CD14-positive monocyte (primary cell): ENCODE results near the gene ESPN. TPM values are rescaled to one million over a fixed set of nuclear protein-coding genes. Genes with fewer than 3 reads are reported as not detected.

Experiments
- DNase-seq, 3 donors: peaks; one replicate each; pipeline ENCODE4 v3.0.0-alpha.2; 2011 to 2022
- H2AFZ ChIP-seq: 2 replicates; pipeline ENCODE4 v1.6.0; 2012; ENCODE audit warnings: mild to moderate bottlenecking, low read depth, low read length, inconsistent platforms; ENCODE audit not compliant: insufficient read depth, poor library complexity, severe bottlenecking
- H3K27ac ChIP-seq, 2 donors: 1 replicate in 1 of 2; 2 replicates in 1 of 2; pipeline ENCODE4 v1.5.1; 2012 to 2013; ENCODE audit warnings: low read length in 2 of 2, control low read depth in 1 of 2, inconsistent platforms in 1 of 2, low read depth in 1 of 2, mild to moderate bottlenecking in 1 of 2
- H3K27me3 ChIP-seq, 2 donors: one replicate each; pipeline versions ENCODE4 v1.6.0 to v1.6.1; 2011 to 2013; ENCODE audit warnings: low read length in 2 of 2; ENCODE audit not compliant: control insufficient read depth in 2 of 2, insufficient read depth in 2 of 2
- H3K36me3 ChIP-seq, 2 donors: replicated peaks in 1 of 2; 1 replicate in 1 of 2; 2 replicates in 1 of 2; pipeline versions ENCODE4 v1.5.1 to v1.6.1; 2012 to 2013; ENCODE audit warnings: low read length in 2 of 2, control low read depth in 1 of 2, inconsistent platforms in 1 of 2, mild to moderate bottlenecking in 1 of 2; ENCODE audit not compliant: insufficient read depth in 2 of 2, control insufficient read depth in 1 of 2
- H3K4me1 ChIP-seq, 2 donors: 1 replicate in 1 of 2; 2 replicates in 1 of 2; pipeline versions ENCODE4 v1.5.1 to v1.6.1; 2012 to 2013; ENCODE audit warnings: low read length in 2 of 2, control low read depth in 1 of 2, inconsistent platforms in 1 of 2, mild to moderate bottlenecking in 1 of 2, moderate library complexity in 1 of 2; ENCODE audit not compliant: insufficient read depth in 2 of 2, control insufficient read depth in 1 of 2
- H3K4me2 ChIP-seq: replicated peaks from 2 replicates; pipeline ENCODE3; 2012; ENCODE audit warnings: low read length, moderate library complexity, mild to moderate bottlenecking; ENCODE audit not compliant: poor library complexity, severe bottlenecking; ENCODE audit errors: extremely low read depth
- H3K4me3 ChIP-seq, 3 experiments: fragments of 200-600 bp in 1 of 3; sonication (generic) in 1 of 3; replicated peaks in 1 of 3; 1 replicate in 2 of 3; 2 replicates in 1 of 3; pipeline ENCODE4 v1.5.1; 2011 to 2013; ENCODE audit warnings: low read length in 3 of 3, mild to moderate bottlenecking in 3 of 3, control low read depth in 2 of 3, low read depth in 2 of 3, inconsistent platforms in 1 of 3, moderate library complexity in 1 of 3
- H3K79me2 ChIP-seq: 2 replicates; pipeline ENCODE4 v1.6.0; 2012; ENCODE audit warnings: mild to moderate bottlenecking, control low read depth, inconsistent platforms, low read length, moderate library complexity; ENCODE audit not compliant: insufficient read depth
- H3K9ac ChIP-seq: 2 replicates; pipeline ENCODE4 v1.6.0; 2017; ENCODE audit warnings: low read length, mild to moderate bottlenecking; ENCODE audit not compliant: insufficient read depth, poor library complexity, severe bottlenecking
- H3K9me3 ChIP-seq, 2 donors: replicated peaks in 1 of 2; 1 replicate in 1 of 2; 2 replicates in 1 of 2; pipeline versions ENCODE4 v1.5.1 to v1.6.1; 2012 to 2013; ENCODE audit warnings: low read length in 2 of 2, control low read depth in 1 of 2; ENCODE audit not compliant: control insufficient read depth in 1 of 2, insufficient read depth in 1 of 2
- H4K20me1 ChIP-seq: 2 replicates; pipeline ENCODE4 v1.6.0; 2012; ENCODE audit warnings: mild to moderate bottlenecking, low read length, control low read depth, moderate library complexity; ENCODE audit not compliant: insufficient read depth
- H3K27ac Mint-ChIP-seq, 7 donors: one replicate each; pipeline ENCODE4 v1.8.0; 2020; ENCODE audit warnings: mild to moderate bottlenecking in 7 of 7, mixed read lengths in 7 of 7, moderate library complexity in 6 of 7, inconsistent platforms in 2 of 7
- H3K27me3 Mint-ChIP-seq, 3 donors: one replicate each; pipeline ENCODE4 v1.8.0; 2021 to 2022; ENCODE audit warnings: low read depth in 3 of 3, mild to moderate bottlenecking in 3 of 3, mixed read lengths in 3 of 3, moderate library complexity in 3 of 3, inconsistent platforms in 1 of 3
- H3K36me3 Mint-ChIP-seq, 2 donors: one replicate each; pipeline ENCODE4 v1.8.0; 2020; ENCODE audit warnings: mixed read lengths in 2 of 2, inconsistent platforms in 1 of 2, mild to moderate bottlenecking in 1 of 2
- H3K4me1 Mint-ChIP-seq: one replicate; pipeline ENCODE4 v1.8.0; 2020; ENCODE audit warnings: mild to moderate bottlenecking, mixed read lengths
- H3K4me3 Mint-ChIP-seq, 2 donors: one replicate each; pipeline ENCODE4 v1.8.0; 2020; ENCODE audit warnings: mild to moderate bottlenecking in 2 of 2, mixed read lengths in 2 of 2, moderate library complexity in 1 of 2
- H3K9me3 Mint-ChIP-seq, 7 donors: one replicate each; pipeline ENCODE4 v1.8.0; 2020 to 2022; ENCODE audit warnings: mixed read lengths in 7 of 7, mild to moderate bottlenecking in 6 of 7, moderate library complexity in 6 of 7, inconsistent platforms in 2 of 7
- CTCF ChIP-seq: fragments of 200-600 bp; IDR thresholded peaks from one replicate; pipeline ENCODE4 v1.8.0; 2022; ENCODE audit warnings: antibody characterized with exemption, mild to moderate bottlenecking
- WGBS: methylation state at CpG from one replicate; pipeline ENCODE4 v1.1.5; 2013; ENCODE audit warnings: missing lambda C conversion rate; ENCODE audit not compliant: insufficient coverage; 5-methylcytosine and 5-hydroxymethylcytosine counted together
- intact Hi-C, 2 donors: fragments of 100-400 bp; cut with micrococcal nuclease; formaldehyde crosslinking; loops; one replicate each; pipeline versions ENCODE4 v1.15.0 to v1.15.1; 2023
- polyA plus RNA-seq, 3 donors: library from polyadenylated mRNA; depleted of rRNA in 1 of 3; unstranded in 2 of 3; stranded (reverse) in 1 of 3; fragments of 300-500 nt in 2 of 3; fragments of >200 nt in 1 of 3; fragmentation: Illumina TruSeq in 2 of 3; gene quantifications; 1 replicate in 2 of 3; 2 replicates in 1 of 3; pipeline ENCODE4 v1.2.3, GENCODE V29; 2012 to 2021

ESPN gene
- polyA plus RNA-seq, 3 donors, result not detected

GRCh38 chr1:6460301-6461050, 35.9 kb downstream of the ESPN start:
- Mint-ChIP-seq H3K4me1 (peaks cover under 1% of the 10 kb centered on the region), H3K27ac (peak overlapping the region in 1 of 7 donors; percentile 67), H3K4me3 (peak overlapping the region in 1 of 2 donors; percentile 59), H3K36me3 (no peaks in the 10 kb centered on the region), H3K27me3 (peaks cover 50 to 72% (median 61%) of the 10 kb centered on the region in 3 donors), H3K9me3 (peaks cover 0 to 3% (median 0%) of the 10 kb centered on the region in 7 donors)
- Histone ChIP-seq H3K27ac (no peak overlapping the region), H4K20me1 (no peaks in the 10 kb centered on the region), H3K79me2 (no peaks in the 10 kb centered on the region), H3K27me3 (peaks cover 2 to 55% of the 10 kb centered on the region in 2 donors), H3K9ac (no peak overlapping the region), H3K4me3 (no peak overlapping the region), H3K4me2 (no peak overlapping the region), H3K4me1 (no peaks in the 10 kb centered on the region), H3K36me3 (no peaks in the 10 kb centered on the region), H3K9me3 (no peaks in the 10 kb centered on the region), H2AFZ (no peak overlapping the region)
- DNase-seq, result no peak
- intact Hi-C loops, result no loop called here
- 44% methylated on average over 24 of the region's 39 CpGs for WGBS
- no peak for TF ChIP-seq CTCF

GRCh38 chr1:6461051-6461530, 36.5 kb downstream of the ESPN start:
- Histone ChIP-seq H2AFZ (no peak overlapping the region), H3K4me2 (no peak overlapping the region), H4K20me1 (no peaks in the 10 kb centered on the region), H3K36me3 (no peaks in the 10 kb centered on the region), H3K4me3 (no peak overlapping the region), H3K27me3 (peaks cover 2 to 54% of the 10 kb centered on the region in 2 donors), H3K27ac (no peak overlapping the region), H3K79me2 (no peaks in the 10 kb centered on the region), H3K4me1 (no peaks in the 10 kb centered on the region), H3K9ac (no peak overlapping the region), H3K9me3 (no peaks in the 10 kb centered on the region)
- Mint-ChIP-seq H3K4me1 (peaks cover 3% of the 10 kb centered on the region), H3K36me3 (no peaks in the 10 kb centered on the region), H3K27ac (peak overlapping the region in 1 of 7 donors; percentile 67), H3K9me3 (peaks cover 0 to 6% (median 0%) of the 10 kb centered on the region in 7 donors), H3K27me3 (peaks cover 46 to 72% (median 60%) of the 10 kb centered on the region in 3 donors), H3K4me3 (peak overlapping the region in 1 of 2 donors; percentile 59)
- no peak for TF ChIP-seq CTCF
- no peak for DNase-seq
- 95% methylated on average over 34 of the region's 40 CpGs for whole genome bisulfite sequencing
- intact Hi-C loops, result no loop called here
